K562 (cell line): Measurements from ENCODE around the gene TMEM63A. TPM values are rescaled to one million over a fixed set of nuclear protein-coding genes. Genes with fewer than 3 reads are reported as not detected.

Experiments used
- BACH1 ChIP-seq: fragments of 200-800 bp; sonication (Bioruptor generic); IDR thresholded peaks from 2 replicates; pipeline ENCODE4 v1.6.1; 2016; ENCODE audit warnings: missing genetic modification characterization, missing compliant biosample characterization
- CSDE1 ChIP-seq, 2 experiments: fragments of 450-650 bp; IDR thresholded peaks; 2 replicates each; pipeline ENCODE4 v1.6.1; 2016; ENCODE audit warnings: mild to moderate bottlenecking in 1 of 2
- CXXC5 ChIP-seq: fragments of 250-450 bp; sonication (Bioruptor Pico); IDR thresholded peaks from 2 replicates; pipeline ENCODE4 v1.8.0; 2022; ENCODE audit warnings: inconsistent platforms, mild to moderate bottlenecking, moderate library complexity
- ELF2 ChIP-seq: fragments of 250-450 bp; sonication (Bioruptor Pico); IDR thresholded peaks from 2 replicates; pipeline ENCODE4 v1.5.0; 2021; ENCODE audit warnings: mild to moderate bottlenecking
- HMGN3 ChIP-seq: IDR thresholded peaks from 2 replicates; pipeline ENCODE4 v1.6.1; 2011; ENCODE audit warnings: borderline replicate concordance, low read depth, mild to moderate bottlenecking, mixed read lengths, low read length; ENCODE audit not compliant: insufficient read length; ENCODE audit errors: extremely low read depth
- HNRNPUL1 ChIP-seq: fragments of 200-400 bp; formaldehyde crosslinking; IDR thresholded peaks from 2 replicates; pipeline ENCODE4 v1.6.1; 2017; ENCODE audit warnings: low read length
- IRF1 ChIP-seq: sonication (generic); formaldehyde crosslinking; IDR thresholded peaks from 2 replicates; pipeline ENCODE4 v1.8.0; 2022; ENCODE audit warnings: missing genetic modification reagents, mild to moderate bottlenecking, borderline replicate concordance
- NBN ChIP-seq: fragments of 450-650 bp; IDR thresholded peaks from 2 replicates; pipeline ENCODE4 v1.6.1; 2016; ENCODE audit warnings: low read depth, mild to moderate bottlenecking
- NCOR1 ChIP-seq: fragments of 450-650 bp; IDR thresholded peaks from 2 replicates; pipeline ENCODE4 v1.6.1; 2016; ENCODE audit warnings: mild to moderate bottlenecking, moderate library complexity
- NEUROD1 ChIP-seq: fragments of 150-350 bp; IDR thresholded peaks from 2 replicates; pipeline ENCODE4 v1.6.1; 2014; ENCODE audit warnings: borderline replicate concordance, low read length, low read depth; ENCODE audit not compliant: partially characterized antibody
- PCBP1 ChIP-seq: fragments of 200-400 bp; formaldehyde crosslinking; IDR thresholded peaks from 2 replicates; pipeline ENCODE4 v1.6.1; 2018; ENCODE audit warnings: mild to moderate bottlenecking, low read depth, low read length; ENCODE audit not compliant: poor library complexity, severe bottlenecking
- PHF8 ChIP-seq: fragments of 200-600 bp; sonication (generic); IDR thresholded peaks from 2 replicates; pipeline ENCODE4 v1.6.1; 2012; ENCODE audit warnings: mixed run types, mild to moderate bottlenecking, inconsistent platforms, low read length, moderate library complexity, borderline replicate concordance
- PPARD ChIP-seq: fragments of 250-450 bp; sonication (Bioruptor Pico); IDR thresholded peaks from 2 replicates; pipeline ENCODE4 v1.8.0; 2022; ENCODE audit warnings: inconsistent platforms, mild to moderate bottlenecking, moderate library complexity
- RNF219 ChIP-seq: fragments of 250-450 bp; sonication (Bioruptor Pico); IDR thresholded peaks from 2 replicates; pipeline ENCODE4 v1.5.0; 2022; ENCODE audit warnings: mild to moderate bottlenecking
- SMARCB1 ChIP-seq: IDR thresholded peaks from 2 replicates; pipeline ENCODE4 v1.6.1; 2011; ENCODE audit warnings: improper control_type of control experiment, low read depth; ENCODE audit not compliant: insufficient read length
- TFAP4 ChIP-seq: sonication (generic); formaldehyde crosslinking; IDR thresholded peaks from 2 replicates; pipeline ENCODE4 v1.8.0; 2022; ENCODE audit warnings: missing genetic modification reagents, mild to moderate bottlenecking, moderate library complexity, borderline replicate concordance
- ZBTB26 ChIP-seq: fragments of 450-650 bp; formaldehyde crosslinking; IDR thresholded peaks from 2 replicates; pipeline ENCODE4 v1.4.0; 2022; ENCODE audit warnings: missing genetic modification characterization
- ZBTB34 ChIP-seq: fragments of 250-450 bp; sonication (Bioruptor Pico); IDR thresholded peaks from 2 replicates; pipeline ENCODE4 v1.8.0; 2021; ENCODE audit warnings: mild to moderate bottlenecking, moderate library complexity
- ZNF586 ChIP-seq: fragments of 450-650 bp; formaldehyde crosslinking; conservative IDR thresholded peaks from 2 replicates; pipeline ENCODE4 v1.4.0; 2020; ENCODE audit warnings: mild to moderate bottlenecking, moderate library complexity
- ZNF764 ChIP-seq: fragments of 250-450 bp; sonication (Bioruptor Pico); IDR thresholded peaks from 2 replicates; pipeline ENCODE4 v1.4.0; 2020; ENCODE audit warnings: low read depth, mild to moderate bottlenecking, moderate library complexity
- polyA plus RNA-seq, 8 experiments: library from polyadenylated mRNA; depleted of rRNA in 4 of 8; stranded (reverse) in 5 of 8; unstranded in 3 of 8; fragments of >200 nt; fragmentation: Nextera tagmentation in 2 of 8; fragmentation: Illumina TruSeq in 1 of 8; extraction: Ambion mirVana in 2 of 8; extraction: Trizol in 1 of 8; gene quantifications; 2 replicates each; pipeline versions ENCODE4 v1.2.1 to v1.2.3, GENCODE V29; 2011 to 2014; ENCODE audit warnings: inconsistent platforms in 1 of 8, missing spikeins in 1 of 8
- total RNA-seq, 7 experiments: library from RNA; depleted of rRNA in 6 of 7; stranded (reverse); fragments of >200 nt in 6 of 7; fragmentation: Illumina TruSeq in 2 of 7; extraction: Trizol in 2 of 7; gene quantifications; 2 replicates each; pipeline versions ENCODE4 v1.2.1 to v1.2.3, GENCODE V29; 2011 to 2021; ENCODE audit warnings: low replicate concordance in 1 of 7

TMEM63A gene
- total and polyA plus RNA-seq, 9 of the 15 experiments (the other 6 are each of a cell fraction or from before 2014, with no cell fraction given): 2.0 to 54.6 (median 17.5) TPM

GRCh38 chr1:225881959-225882693, at the start of gene TMEM63A (continued):
- TF ChIP-seq CXXC5: peak; percentile 89
- no peak for TF ChIP-seq CSDE1 (IDR thresholded peaks at IDR 0.05)
- peak; percentile 95 for TF ChIP-seq HMGN3
- no peak for TF ChIP-seq HNRNPUL1
- no peak for TF ChIP-seq ZBTB34 (CRISPR knock-in tag)
- peak; percentile 48; the same call in 1 of the 2 replicates for TF ChIP-seq ELF2 (CRISPR knock-in tag)
- peak; percentile 98 for TF ChIP-seq TFAP4 (CRISPR knock-in tag)
- TF ChIP-seq RNF219 (CRISPR knock-in tag): no peak
- TF ChIP-seq NBN: peak; percentile 79; the same call in 1 of the 2 replicates
- TF ChIP-seq ZBTB26 (CRISPR knock-in tag): no peak
- TF ChIP-seq SMARCB1: no peak
- no peak; the same call in 1 of the 2 replicates for TF ChIP-seq ZNF586 (CRISPR knock-in tag)
- TF ChIP-seq BACH1 (tag): no peak
- TF ChIP-seq PPARD (CRISPR knock-in tag): no peak
- no peak for TF ChIP-seq ZNF764 (CRISPR knock-in tag)
- no peak for TF ChIP-seq IRF1
- TF ChIP-seq PCBP1: peak; percentile 77
- TF ChIP-seq PHF8: peak; percentile 83
- TF ChIP-seq NEUROD1: no peak
- no peak for TF ChIP-seq NCOR1
